ENCODE results near the gene AQR. TPM values are rescaled to one million over a fixed set of nuclear protein-coding genes. Genes with fewer than 3 reads are reported as not detected.

AQR gene
- total and polyA plus RNA-seq, 2 of the 13 experiments (the other 11 are each of a cell fraction or from before 2014, with no cell fraction given): 18.7 to 31.3 TPM

DNA sequence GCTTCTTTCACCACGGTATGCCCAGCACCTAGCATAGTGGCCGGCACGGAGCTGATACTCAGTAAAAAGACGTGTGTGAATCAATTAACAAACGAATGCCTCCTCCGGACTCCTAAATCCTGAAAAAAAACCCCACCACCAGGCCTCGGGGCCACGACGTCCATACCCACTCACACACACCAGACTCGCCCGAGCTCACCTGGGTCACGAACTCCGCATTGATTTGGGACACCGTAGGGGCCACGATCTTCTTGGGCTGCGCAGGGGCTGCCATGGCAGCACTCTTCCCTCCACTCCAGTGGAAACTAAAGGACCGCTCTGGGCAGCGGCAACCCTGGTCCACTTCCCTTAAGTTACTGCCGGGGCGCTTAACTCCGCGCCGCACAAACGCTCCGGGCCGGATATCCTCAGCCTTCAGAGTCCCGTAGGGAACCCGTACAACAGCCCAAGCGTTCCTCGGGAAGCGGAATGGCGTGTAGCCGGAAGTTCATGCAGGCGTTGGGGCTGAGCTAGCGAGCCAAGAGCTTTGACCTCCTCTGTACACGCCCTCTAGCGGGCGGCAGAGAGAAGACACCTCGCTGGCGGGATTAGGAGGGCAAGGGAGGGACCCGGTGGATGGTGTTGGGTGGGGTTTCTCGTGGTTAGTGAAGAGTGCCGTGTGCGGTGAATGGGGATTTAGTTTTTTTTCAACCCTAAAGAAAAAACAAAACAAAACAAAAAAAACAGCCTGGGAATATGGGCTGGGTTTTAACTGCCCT, at the start of gene AQR (continued):
- TF ChIP-seq, protein P1, sequence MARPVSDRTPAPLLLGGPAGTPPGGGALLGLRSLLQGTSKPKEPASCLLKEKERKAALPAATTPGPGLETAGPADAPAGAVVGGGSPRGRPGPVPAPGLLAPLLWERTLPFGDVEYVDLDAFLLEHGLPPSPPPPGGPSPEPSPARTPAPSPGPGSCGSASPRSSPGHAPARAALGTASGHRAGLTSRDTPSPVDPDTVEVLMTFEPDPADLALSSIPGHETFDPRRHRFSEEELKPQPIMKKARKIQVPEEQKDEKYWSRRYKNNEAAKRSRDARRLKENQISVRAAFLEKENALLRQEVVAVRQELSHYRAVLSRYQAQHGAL (CRISPR knock-in tag; IDR thresholded peaks at IDR 0.05; ENCODE audit: not compliant biosample characterization): no peak
- TF ChIP-seq ZBTB3 (CRISPR knock-in tag; IDR thresholded peaks at IDR 0.05; ENCODE audit: borderline replicate concordance, low read depth) (no peak), ATF7 (IDR thresholded peaks at IDR 0.05) (no peak), ATF7 (CRISPR knock-in tag; IDR thresholded peaks at IDR 0.05) (no peak; the same call in 1 of the 2 replicates), RNF219 (CRISPR knock-in tag; IDR thresholded peaks at IDR 0.05) (no peak), JDP2 (CRISPR knock-in tag; IDR thresholded peaks at IDR 0.05; ENCODE audit: borderline replicate concordance) (no peak), FOXJ3 (CRISPR knock-in tag; IDR thresholded peaks at IDR 0.05; ENCODE audit: borderline replicate concordance) (peak; percentile 78; the same call in 1 of the 2 replicates), TP53 (CRISPR knock-in tag; conservative IDR thresholded peaks at IDR 0.05) (no peak), ZBTB8A (CRISPR knock-in tag; IDR thresholded peaks at IDR 0.05; ENCODE audit: borderline replicate concordance, low read depth) (no peak), ZNF441 (CRISPR knock-in tag; IDR thresholded peaks at IDR 0.05; ENCODE audit: borderline replicate concordance) (peak; percentile 61; the same call in 1 of the 2 replicates), ZNF879 (CRISPR knock-in tag; IDR thresholded peaks at IDR 0.05) (no peak), HOXD1 (CRISPR knock-in tag; IDR thresholded peaks at IDR 0.05) (peak; percentile 53; the same call in 1 of the 2 replicates), ZNF10 (CRISPR knock-in tag; IDR thresholded peaks at IDR 0.05; ENCODE audit: borderline replicate concordance, low read depth) (no peak), HOXA5 (CRISPR knock-in tag; IDR thresholded peaks at IDR 0.05) (peak; percentile 71; the same call in 1 of the 2 replicates), RXRB (CRISPR knock-in tag; IDR thresholded peaks at IDR 0.05; ENCODE audit: borderline replicate concordance) (peak; percentile 83), ZNF776 (CRISPR knock-in tag; IDR thresholded peaks at IDR 0.05) (no peak), KLF9 (CRISPR knock-in tag; IDR thresholded peaks at IDR 0.05; ENCODE audit: low read depth) (no peak), ZNF460 (CRISPR knock-in tag; IDR thresholded peaks at IDR 0.05; ENCODE audit: borderline replicate concordance) (peak; percentile 17; the same call in 1 of the 2 replicates), NCOA1 (CRISPR knock-in tag; IDR thresholded peaks at IDR 0.05) (no peak), ZNF616 (CRISPR knock-in tag; IDR thresholded peaks at IDR 0.05; ENCODE audit: low read depth) (no peak), KMT2B (CRISPR knock-in tag; IDR thresholded peaks at IDR 0.05) (peak; percentile 98), MAZ (IDR thresholded peaks at IDR 0.05; ENCODE audit: borderline replicate concordance, low read depth, low read length) (peak; percentile 89), MAZ (CRISPR knock-in tag; IDR thresholded peaks at IDR 0.05; ENCODE audit: low read depth) (peak; percentile 80; the same call in 1 of the 2 replicates), HNRNPLL (IDR thresholded peaks at IDR 0.05; ENCODE audit: low read depth, low read length, poor library complexity, severe bottlenecking) (peak; percentile 85), ASH2L (IDR thresholded peaks at IDR 0.05; ENCODE audit: insufficient read length, low read depth, low read length) (peak; percentile 93), ZNF678 (CRISPR knock-in tag; IDR thresholded peaks at IDR 0.05) (peak; percentile 65; the same call in 1 of the 2 replicates), ZNF34 (CRISPR knock-in tag; IDR thresholded peaks at IDR 0.05; ENCODE audit: borderline replicate concordance) (peak; percentile 72)
- TF ChIP-seq, protein P2, sequence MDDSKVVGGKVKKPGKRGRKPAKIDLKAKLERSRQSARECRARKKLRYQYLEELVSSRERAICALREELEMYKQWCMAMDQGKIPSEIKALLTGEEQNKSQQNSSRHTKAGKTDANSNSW (CRISPR knock-in tag; IDR thresholded peaks at IDR 0.05; ENCODE audit: borderline replicate concordance): no peak
